ENCODE results near the gene ASCL5. TPM values are rescaled to one million over a fixed set of nuclear protein-coding genes. Genes with fewer than 3 reads are reported as not detected.

Gene ASCL5
- total RNA-seq, 1 experiment from 2014 or later: not detected

DNA sequence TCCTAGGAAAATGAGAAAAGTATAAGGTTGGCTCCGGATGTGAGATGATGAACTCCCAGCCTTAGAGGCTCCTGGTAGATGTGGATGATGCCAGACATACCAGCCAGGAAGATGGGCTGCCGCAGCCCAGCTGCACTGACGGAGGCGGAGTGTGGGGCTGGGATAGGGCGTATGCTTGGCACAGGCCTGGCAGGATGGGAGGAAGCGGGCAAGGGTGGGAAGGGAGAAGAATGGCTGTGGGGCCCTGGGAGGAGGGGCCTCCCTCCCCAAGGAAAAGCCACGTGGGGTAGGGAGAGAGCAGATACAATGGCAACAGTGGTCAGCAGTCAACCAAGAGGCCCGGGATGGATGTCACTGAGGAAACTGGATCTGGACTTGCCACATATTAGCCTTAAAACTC lies 62.2 kb downstream of the ASCL5 start:
- ATAC-seq (no peak), DNase-seq (ENCODE audit: low read depth, low spot score) (no peak)
- no peaks in the 10 kb centered on the region for H3K36me3 ChIP-seq (ENCODE audit: control insufficient read depth, insufficient read depth, low read length)
- H3K9me3 ChIP-seq (ENCODE audit: control insufficient read depth, insufficient read depth, low read depth, low read length): no peaks in the 10 kb centered on the region
- in situ Hi-C loops (cut with HindIII; ENCODE audit: low pct_unique_long_range_greater_than_20kb, low sequenced_read_pairs) (no loop called here), intact Hi-C loops (cut with micrococcal nuclease; ENCODE audit: unreplicated experiment) (no loop called here)
- no TSS peak for BruUV-seq (replicated peaks)
- CTCF ChIA-PET: interaction anchor here (0.6 kb wide), 1 partner anchor 91 kb away, joined by 3 read pairs; no protein-coding TSS in a partner anchor
- H3K27me3 ChIP-seq (ENCODE audit: control insufficient read depth, insufficient read depth, low read length): peaks cover 4% of the 10 kb centered on the region; the same call in 1 of the 2 replicates
- no peak overlapping the region for H3K27ac ChIP-seq (ENCODE audit: low read length)
- H3K4me3 ChIP-seq (ENCODE audit: low read depth in 2 of 2, low read length in 2 of 2): no peak overlapping the region
- POLR2A ChIA-PET: no interaction called here
- TF ChIP-seq SIN3A (IDR thresholded peaks at IDR 0.05; ENCODE audit: borderline replicate concordance, insufficient read depth, low read depth, low read length) (no peak), TCF7L2 (IDR thresholded peaks at IDR 0.05; ENCODE audit: low read depth, low read length) (no peak), POLR2AphosphoS5 (IDR thresholded peaks at IDR 0.05; ENCODE audit: low read depth, low read length) (no peak)
- TF ChIP-seq, protein P1, sequence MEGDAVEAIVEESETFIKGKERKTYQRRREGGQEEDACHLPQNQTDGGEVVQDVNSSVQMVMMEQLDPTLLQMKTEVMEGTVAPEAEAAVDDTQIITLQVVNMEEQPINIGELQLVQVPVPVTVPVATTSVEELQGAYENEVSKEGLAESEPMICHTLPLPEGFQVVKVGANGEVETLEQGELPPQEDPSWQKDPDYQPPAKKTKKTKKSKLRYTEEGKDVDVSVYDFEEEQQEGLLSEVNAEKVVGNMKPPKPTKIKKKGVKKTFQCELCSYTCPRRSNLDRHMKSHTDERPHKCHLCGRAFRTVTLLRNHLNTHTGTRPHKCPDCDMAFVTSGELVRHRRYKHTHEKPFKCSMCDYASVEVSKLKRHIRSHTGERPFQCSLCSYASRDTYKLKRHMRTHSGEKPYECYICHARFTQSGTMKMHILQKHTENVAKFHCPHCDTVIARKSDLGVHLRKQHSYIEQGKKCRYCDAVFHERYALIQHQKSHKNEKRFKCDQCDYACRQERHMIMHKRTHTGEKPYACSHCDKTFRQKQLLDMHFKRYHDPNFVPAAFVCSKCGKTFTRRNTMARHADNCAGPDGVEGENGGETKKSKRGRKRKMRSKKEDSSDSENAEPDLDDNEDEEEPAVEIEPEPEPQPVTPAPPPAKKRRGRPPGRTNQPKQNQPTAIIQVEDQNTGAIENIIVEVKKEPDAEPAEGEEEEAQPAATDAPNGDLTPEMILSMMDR (IDR thresholded peaks at IDR 0.05): no peak
- TF ChIP-seq, protein P2, sequence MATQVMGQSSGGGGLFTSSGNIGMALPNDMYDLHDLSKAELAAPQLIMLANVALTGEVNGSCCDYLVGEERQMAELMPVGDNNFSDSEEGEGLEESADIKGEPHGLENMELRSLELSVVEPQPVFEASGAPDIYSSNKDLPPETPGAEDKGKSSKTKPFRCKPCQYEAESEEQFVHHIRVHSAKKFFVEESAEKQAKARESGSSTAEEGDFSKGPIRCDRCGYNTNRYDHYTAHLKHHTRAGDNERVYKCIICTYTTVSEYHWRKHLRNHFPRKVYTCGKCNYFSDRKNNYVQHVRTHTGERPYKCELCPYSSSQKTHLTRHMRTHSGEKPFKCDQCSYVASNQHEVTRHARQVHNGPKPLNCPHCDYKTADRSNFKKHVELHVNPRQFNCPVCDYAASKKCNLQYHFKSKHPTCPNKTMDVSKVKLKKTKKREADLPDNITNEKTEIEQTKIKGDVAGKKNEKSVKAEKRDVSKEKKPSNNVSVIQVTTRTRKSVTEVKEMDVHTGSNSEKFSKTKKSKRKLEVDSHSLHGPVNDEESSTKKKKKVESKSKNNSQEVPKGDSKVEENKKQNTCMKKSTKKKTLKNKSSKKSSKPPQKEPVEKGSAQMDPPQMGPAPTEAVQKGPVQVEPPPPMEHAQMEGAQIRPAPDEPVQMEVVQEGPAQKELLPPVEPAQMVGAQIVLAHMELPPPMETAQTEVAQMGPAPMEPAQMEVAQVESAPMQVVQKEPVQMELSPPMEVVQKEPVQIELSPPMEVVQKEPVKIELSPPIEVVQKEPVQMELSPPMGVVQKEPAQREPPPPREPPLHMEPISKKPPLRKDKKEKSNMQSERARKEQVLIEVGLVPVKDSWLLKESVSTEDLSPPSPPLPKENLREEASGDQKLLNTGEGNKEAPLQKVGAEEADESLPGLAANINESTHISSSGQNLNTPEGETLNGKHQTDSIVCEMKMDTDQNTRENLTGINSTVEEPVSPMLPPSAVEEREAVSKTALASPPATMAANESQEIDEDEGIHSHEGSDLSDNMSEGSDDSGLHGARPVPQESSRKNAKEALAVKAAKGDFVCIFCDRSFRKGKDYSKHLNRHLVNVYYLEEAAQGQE (IDR thresholded peaks at IDR 0.05; ENCODE audit: insufficient read depth in 1 of 2, low read depth in 2 of 2, low read length in 1 of 2): no peak
- no peaks in the 10 kb centered on the region for H3K4me1 ChIP-seq (ENCODE audit: control insufficient read depth, insufficient read depth, low read length)

Other genes with a start within 250 kb of the ASCL5 start
- gene INAVA, start 232.3 kb downstream of the ASCL5 start, total RNA-seq (2021; ENCODE audit: unreplicated experiment): 3.6 TPM
- gene KIF21B, start 103.5 kb downstream of the ASCL5 start, total RNA-seq (2021; ENCODE audit: unreplicated experiment): 0.46 TPM
- not detected for gene CACNA1S, start 14.8 kb downstream of the ASCL5 start, total RNA-seq (2021; ENCODE audit: unreplicated experiment)
- gene TMEM9, start 27.3 kb upstream of the ASCL5 start, total RNA-seq (2021; ENCODE audit: unreplicated experiment): 50.2 TPM
- gene IGFN1, start 63.6 kb upstream of the ASCL5 start, total RNA-seq (2021; ENCODE audit: unreplicated experiment): not detected
- 0.44 TPM for gene PKP1, start 156.3 kb upstream of the ASCL5 start, total RNA-seq (2021; ENCODE audit: unreplicated experiment)

Measured in Panc1 (cell line).